NCI-H2196 (cell line): ENCODE measurements around the gene ACTG1.

Experiments used
- DNase-seq: peaks from one replicate; lab custom pipeline; 2025; ENCODE audit not compliant: unreplicated experiment; lab: John Stamatoyannopoulos, UW

Gene ACTG1

DNA sequence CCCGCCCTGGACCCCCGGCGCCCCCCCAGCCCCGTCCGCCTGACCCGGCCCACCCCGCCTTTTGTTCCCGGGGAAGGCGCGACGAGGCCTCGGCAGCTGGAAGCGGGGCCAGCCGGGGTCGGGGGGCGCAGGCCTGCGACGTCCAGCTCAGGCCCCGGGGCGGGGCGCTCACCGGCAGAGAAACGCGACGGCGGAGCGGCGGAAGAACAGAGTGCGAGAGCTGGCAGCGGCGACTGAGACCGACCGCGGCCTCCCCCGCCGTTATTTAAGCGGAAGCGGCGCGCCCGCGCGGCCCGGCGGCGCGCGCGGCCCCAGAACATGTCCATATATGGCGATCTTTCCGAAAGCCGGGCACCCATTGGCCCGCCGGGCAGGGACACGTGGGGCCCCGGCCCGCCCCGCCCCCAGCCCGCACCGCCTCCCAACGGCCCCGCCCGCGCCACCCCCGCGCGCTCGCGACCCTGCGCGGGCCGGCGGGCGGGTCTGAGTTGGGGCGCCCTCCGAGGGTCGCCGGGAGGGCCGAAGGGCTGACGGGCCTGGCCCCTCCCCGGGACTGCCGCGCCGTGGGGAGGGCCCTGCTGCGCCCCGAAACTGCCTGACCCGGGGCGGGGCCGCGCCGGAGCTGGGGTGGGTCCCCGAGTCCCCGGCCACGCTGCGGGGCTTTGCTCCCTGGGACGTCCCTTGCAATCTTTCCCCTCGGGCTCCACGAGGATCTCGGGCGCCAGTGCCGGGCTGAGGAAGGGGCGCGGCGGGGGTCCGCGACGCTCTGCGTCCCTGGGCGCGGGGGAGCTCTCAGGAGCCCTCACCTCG lies at the start of gene ACTG1:
TSS of gene ACTG1 (minus strand) at position 238 of the 810 bp plus-strand sequence. CDS start 445 bp downstream, outside the sequence.
- peak; percentile 98 for DNase-seq

DNA sequence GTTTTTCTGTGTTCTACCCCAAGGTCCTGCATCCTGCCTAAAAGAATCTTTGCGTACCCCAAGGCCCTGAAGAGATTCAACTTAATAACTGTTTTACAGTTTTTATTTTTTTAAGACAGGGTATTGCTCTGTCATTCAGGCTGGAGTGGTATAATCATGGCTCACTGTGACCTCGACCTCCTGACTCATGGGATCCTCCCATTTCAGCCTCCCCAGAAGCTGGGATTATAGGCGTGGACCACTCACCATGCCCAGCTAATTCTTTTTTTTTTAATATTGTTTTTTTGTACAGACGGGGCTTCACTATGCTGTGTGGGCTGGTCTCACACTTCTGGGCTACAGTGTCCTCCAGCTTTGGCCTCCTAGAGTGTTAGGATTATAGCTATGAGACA lies 48.9 kb upstream of the ACTG1 start:
- no peak for DNase-seq

DNA sequence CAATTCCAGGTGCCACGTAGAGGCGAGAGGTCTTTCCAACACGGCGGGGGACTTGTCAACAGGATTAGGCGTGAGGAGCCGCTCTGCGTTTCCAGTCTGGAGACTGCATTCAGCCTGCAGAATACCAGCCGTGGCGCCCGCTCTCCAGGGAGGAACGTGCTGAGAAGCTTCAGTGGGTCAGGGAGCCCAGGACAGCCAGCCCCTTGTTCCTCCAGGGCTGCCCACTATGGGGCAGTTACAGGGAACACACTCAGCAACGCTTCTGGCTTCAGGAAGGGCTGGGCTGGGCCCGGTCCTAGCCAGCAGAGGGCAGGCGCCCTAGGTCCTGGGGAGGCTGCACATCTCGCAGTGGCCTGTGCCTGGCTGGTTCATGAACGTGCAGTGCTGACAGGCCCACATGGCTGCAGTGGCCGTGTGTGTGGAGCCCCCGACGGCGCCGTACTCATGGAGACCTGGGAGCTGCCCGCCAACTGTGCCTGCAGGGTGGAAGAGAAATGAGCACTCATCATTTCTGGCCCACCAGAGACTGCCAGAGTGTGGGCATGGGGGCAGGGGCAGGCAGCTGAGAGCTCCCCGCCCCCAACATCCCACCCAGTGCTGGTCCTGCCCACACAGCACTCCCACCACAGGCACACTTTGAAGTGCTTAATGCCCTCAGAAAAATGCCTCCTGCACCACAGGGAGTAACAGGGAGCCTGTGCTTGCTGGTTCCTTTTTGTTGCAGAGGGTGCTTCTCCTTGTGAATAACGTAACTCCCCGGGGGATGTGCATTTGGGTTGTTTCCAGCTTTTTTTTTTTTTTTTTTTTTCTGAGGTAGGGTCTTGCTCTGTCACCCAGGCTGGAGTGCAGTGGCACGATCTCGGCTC lies 46.6 kb upstream of the ACTG1 start:
- DNase-seq = no peak

DNA sequence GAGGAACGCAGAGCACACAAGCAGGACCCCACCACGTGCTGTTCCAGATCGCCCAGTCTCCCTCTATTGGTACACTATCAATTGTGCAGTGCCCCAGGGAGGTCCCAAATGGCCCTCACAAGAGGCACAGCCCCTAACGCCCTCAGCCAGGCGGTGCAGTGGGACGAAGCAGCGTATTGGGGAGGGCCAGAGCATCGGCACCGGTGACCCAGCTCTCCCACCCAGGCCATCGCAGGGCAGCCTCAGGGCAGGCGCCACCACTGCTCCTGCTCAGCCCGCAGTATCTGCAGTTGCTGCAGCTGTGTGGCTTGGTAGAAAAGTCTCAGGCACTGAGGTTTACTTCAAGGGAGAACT lies 45.5 kb upstream of the ACTG1 start:
- DNase-seq = no peak

DNA sequence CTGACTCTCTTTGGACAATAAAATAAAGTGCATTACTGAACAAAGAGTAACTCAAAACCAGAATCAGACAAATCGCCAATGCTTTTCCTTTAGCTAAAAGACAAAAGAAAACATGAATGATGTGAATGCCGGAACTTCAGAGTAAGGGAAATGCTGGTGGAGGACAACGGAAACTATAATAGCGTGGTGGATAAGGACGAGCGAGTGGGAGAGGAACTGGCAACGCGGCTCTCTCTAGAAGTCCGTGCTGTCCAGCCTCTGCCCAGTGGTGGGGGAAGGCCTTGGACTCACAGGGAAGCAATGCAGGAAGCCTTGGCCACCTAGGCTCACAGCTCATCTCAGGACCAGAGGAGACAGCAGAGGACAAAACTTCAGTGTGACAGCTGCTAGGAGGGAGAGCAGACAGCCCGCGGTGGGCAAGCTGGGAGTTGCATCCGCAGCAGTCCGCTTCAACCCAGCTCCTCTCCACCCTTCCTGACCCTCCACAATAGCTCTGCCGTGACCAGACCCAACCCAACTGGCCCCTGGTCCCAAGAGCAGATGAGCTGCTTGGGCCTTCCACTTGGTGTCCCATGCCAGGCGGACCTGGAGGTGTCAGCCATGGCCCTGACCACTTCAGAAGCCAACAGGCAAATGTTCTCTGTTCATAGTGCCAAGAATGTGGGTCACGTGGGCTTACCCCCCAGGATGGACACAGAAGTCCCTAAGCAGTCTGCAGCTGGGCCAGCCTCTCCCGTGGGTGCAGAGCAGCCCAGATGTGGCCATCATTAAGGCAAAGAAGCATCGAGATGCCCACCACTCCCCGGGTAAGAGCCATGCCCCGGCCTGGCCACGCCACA lies 44.9 kb upstream of the ACTG1 start:
- DNase-seq = peak; percentile 56

DNA sequence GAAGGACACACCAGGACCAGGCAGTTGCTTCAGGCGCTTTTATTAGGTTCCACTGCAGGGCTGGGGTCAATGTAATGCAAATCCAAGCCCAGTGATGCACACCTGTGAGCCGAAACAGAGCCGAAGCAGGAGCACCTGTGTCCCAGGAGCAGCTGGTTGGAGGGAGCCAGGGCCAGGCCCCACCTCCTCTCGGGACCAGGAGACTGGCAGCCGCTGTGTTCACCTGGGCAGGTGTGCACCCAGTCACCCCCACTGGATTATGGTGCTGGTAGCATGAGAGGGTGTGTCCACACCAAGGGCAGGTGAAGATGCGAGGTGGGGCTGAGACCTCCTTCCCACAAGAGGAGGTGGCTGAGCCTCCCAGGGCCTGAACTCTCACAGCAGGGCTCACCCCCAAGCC lies 44.3 kb upstream of the ACTG1 start:
- DNase-seq = peak; percentile 58

DNA sequence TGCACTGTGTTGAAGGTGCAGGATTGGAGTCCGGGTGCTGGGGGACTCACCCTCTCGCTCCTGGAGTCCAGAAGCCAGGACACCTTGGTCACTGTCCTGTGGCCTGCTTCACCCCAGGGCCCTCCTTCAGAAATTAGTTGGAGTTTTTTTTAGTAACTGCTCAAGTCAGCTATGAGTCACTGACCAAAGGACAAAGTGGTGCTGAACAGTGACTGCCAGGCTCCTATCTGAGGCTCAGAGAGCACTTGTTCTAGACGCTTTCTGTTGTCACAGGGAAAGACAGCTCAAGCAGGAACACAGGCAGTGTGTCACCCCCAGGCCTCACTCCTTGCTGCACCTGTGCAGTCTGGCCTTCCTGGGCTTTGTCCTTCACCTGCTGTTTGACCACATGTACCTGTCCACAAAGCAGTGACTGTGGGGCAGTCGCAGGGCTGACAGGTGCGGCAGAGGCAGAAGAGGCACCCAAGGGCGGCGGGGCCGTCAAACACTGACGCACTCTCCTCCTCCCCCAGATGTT lies 43.6 kb upstream of the ACTG1 start:
- peak; percentile 55 for DNase-seq

DNA sequence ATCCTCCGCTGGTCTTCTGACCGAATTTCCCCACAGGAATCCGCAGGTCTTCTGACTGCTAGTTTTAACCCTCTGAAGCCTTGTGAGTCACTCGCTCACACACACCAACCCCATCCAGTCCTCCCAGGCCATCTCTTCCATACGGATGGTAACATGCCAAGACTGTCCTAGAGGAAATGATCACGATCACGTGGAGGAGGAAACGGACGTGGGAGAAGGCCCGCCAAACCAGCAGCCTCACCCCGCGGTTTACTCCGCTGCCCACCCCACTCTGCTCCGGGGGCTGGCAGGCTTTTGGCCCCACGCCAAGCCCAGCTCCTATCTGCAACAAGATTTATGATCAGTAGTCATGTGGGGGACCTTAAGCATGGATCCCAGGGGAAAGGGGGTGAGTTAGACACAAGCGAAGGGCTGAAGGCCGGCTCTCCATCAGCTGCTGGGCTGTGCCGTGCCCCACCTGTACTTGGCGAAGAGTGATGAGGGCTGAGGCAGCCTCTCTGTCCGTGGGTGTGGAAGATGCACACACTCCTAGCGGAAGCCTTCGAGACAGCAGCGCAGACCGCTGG lies 41.1 kb upstream of the ACTG1 start:
- DNase-seq = peak; percentile 78

DNA sequence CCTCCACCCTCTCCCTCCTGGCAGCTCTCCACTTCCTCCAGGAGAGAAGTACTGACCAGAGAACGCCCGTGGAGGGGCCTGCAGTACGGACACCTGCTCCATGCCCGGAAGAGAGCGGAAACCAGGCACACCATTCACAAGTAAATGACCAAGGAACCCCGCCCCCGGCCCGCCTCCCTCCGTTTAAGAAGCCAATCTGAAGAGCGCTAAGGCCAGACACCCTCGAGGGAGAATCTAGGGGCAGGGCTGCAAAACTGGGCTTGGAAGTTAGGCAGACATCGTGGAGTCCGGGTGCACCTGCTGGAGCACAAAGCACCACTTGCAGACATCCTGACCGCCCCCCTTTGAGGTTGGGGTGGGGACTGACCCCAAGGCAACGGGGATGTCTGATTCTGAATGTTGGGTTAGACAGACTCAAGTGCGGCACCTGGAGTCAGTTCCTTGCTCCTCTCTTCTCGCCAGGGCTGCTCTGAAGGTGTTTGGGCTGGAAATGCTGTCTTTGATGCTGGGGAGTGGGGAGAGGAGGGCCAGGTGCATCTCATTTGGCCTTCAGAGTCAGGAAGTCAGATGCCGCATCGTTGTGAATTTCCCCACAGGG lies 40.5 kb upstream of the ACTG1 start:
- DNase-seq = peak; percentile 97

DNA sequence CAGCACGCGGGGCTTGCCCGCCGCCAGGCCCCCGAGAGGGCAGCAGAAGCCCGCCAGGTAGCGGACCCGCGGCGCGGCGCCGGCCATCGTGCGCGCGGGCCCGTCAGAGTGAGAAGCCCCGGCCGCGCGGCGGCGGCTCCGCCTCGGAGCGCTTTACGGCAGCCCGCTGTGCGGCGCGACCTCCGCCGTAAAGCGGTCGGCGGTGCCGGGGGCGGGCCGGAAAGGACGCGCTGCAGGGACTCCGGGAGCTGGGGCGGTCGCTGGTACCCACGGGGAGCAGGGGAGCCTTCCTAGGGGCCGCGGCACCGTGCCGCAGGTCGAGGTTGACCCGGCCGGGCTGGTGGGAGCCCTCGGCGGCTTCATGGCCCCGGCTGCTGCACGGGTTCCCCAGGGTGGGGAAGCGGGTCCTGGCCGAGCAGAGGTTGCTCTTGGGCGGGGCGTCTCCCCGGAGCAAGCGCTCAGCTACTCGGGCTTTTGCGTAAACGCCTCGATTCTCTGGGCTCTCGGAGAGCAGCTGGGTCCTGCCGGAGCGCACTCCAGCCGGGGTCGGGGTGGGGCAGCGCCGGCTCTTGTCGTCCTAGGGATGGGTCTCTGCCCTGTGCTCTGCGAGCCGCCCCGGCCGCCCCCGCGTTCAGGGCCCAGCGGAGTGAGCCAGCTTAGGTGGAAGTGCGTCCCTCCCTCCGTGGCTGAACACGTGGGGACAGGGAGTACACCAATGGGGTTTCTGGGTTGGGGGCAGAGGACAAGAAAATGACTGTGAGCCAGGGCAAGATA lies 39.8 kb upstream of the ACTG1 start, which contains the start of gene FAAP100:
TSS of gene FAAP100 (minus strand) at position 110 of the 774 bp plus-strand sequence. CDS start at position 87, 23 bp downstream.
- DNase-seq = peak; percentile 95

DNA sequence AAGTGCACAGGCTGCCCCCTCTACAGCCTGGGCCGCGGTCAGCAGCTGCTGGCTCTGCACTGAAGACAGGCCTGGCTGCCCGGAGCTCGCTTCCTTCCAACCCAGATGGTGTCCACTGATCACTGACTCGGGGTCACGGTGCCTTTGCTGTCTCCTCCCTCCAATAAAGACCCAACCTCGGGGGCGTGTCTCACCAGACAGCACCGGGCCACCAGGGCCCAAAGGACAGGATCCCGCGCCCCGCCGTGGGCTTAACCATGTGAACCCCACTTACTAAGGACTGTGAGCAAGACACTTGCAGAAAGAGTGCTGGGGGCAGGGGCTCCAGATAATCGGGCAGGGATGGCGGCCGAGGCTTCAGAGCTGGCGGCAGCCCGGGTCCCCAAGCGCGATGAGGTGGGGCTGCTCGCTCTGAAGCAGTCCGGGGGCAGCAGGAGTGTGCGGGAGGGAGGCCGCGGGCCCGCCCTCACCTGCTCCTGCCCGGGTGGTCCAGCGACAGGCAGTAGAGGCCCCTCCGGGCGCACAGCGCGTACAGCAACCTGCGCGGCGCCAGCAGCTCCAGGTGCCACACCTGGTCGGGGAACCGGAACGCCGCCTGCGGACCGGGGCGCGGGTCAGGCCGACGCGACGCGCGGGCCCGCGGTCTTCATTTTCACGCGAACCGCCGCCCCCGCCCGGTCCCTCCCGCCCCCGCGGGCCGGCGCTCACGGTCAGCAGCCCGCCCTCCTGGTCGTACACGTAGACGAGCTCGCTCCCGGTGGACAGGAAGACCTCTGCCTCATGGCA lies 39.1 kb upstream of the ACTG1 start:
- DNase-seq = no peak

DNA sequence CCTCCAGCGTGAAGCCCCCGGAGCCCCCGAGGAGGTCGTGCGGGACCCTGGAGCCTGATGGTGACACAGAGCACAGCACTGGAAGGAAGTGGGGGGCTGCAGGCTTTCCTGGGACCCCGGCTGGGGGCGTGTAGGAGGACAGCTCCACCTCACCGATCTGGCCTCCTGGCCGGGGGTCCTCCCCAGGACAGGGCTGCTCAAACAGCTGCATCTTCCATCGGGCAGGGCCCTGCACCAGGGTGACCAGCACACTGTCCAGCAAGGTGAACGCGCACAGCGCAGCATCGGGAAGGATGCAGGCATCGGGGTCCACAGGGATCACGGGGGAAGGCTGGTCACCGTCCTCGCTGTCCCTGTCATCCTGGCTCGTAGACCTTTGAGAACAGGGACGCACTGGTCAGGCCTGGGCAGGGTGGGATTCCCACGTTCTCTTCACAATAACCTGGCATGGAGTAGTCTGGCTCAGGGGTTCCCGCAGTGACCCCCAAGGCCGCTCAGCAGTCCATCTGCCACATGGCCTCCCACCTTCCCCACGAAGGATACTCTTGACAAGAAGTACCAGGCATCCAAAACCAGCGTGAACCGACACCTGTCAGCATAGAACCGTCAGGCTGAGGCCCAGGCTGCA lies 38.3 kb upstream of the ACTG1 start:
- no peak for DNase-seq

DNA sequence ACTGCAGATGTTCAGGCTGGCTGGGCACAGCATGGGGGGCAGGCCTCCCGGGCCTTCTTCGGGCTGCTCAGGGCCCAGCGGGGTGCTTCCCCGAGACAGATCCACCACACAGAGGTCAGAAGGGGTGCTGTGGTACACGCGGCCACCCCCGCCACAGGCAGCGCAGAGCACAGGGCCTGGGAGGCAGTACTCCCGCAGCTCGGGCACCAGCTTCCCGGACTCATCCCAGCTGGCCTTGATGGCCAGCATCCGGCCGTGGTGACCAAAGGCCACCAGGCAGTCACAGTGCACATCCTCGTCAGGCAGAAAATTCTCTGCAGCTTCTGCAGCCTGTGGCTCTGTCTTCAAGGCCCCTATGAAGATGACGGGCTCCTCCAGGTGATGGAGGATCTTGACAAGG lies 37.7 kb upstream of the ACTG1 start:
- DNase-seq = no peak

DNA sequence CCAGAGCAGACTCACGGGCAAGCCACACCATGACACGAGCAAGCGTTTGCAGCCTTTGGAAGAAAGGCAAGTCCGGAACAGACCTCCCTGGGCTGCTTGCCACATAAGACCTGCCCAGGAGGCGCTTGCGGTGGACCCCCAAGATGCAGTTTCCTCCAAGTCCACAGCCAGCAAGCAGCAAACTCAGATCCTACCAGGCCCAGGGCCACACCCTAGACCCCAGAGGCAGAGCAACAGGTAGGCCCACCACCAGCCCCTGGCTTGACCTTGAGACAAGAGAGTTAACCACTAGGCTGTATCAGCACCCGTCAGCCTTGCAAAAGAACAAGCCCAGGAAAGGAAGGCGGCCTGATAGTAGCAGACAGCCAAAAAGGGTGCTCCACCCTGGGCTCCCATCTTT lies 37.2 kb upstream of the ACTG1 start:
- no peak for DNase-seq

DNA sequence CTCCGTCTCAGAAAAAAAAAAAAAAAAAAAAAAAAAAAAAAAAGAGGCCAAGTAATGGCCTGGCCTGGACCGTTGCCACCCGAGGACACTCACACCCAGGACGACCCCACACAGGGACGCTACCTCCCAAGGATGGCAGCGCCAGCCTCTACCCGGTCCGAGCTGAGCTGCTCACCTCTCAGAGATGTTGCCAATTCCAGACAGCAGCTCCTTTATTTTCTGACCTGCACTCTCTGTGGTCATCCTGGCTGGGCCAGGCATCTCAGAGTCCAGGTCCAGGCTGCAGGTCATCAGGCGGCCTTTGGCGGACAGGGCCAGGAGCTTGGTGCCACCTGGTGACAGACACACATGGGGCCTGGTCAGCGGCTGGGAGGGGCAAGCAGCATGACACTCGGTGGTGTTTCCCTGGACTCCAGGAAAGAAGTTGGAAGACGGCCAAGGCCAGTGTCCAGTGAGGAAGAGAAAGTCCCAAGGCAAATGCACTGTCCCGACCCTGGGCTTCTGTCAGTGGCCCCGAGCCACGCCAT lies 36.5 kb upstream of the ACTG1 start:
- no peak for DNase-seq

DNA sequence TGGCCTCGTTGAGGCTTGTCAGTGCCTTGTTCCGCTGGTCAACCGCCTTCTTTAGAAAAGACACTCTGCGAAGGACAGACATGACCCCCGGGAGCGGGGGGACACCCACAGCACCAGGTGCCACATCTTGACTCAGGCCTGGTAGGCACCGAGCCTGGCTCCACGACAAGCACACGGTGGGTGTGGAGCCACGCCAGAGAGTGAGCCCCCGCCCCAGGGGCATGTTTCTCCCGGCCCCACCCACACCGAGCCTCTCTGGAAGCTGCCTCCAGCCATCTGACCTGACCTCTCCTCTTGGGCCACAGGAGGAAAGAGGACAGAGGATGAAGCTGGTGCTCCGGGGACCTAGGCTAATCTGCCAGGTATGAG lies 35.0 kb upstream of the ACTG1 start:
- no peak for DNase-seq

DNA sequence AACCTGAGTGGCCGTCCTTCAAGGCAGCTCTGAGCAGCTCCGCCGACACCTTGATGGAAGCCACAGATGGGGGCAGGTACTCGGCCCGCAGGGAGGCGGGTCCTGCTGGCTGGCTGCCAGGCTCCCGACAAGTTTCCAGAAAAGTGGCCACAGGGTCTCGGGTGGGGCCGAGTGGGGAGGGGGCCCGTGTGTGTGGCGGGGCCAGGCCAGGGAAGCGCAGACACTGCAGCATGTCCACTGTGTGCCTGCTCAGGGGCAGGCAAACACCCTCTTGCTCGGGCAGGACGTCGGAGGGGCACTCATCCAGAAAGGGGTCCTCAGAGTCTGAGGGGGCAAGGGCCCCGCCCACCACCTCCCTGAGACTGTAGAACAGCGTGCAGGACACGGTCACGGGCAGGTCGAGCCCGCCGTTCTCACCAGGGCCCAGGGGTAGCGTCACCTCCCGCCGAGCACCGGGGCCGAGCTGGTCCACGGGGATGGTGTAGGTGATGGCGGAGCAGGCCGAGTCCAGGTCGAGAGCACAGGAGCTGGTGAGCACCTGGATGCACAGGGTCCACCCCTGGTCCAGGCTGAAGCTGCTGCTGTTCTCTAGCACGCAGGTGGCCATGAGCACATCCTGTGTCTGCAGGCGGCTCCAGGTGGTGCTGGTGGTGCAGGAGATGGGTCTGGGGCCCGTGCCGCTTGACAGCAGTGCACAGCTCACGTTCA lies 34.5 kb upstream of the ACTG1 start:
- DNase-seq = no peak
